GM12891 (cell line): Measurements from ENCODE around the gene JADE2.
"Not testable (repeated sequence)": the region's sequence is repeated elsewhere in the genome, so short reads cannot be mapped to it uniquely, and the experiment has no call there.

ENCODE experiments used
- POLR2A ChIP-seq: IDR thresholded peaks from 2 replicates; pipeline ENCODE4 v1.6.1; 2011; ENCODE audit warnings: low read depth, low read length, control low read depth
- POLR2AphosphoS5 ChIP-seq: IDR thresholded peaks from 2 replicates; pipeline ENCODE4 v1.6.1; 2011; ENCODE audit warnings: low read depth, low read length, control low read depth
- TAF1 ChIP-seq: IDR thresholded peaks from 2 replicates; pipeline ENCODE4 v1.6.1; 2011; ENCODE audit warnings: low read depth, low read length, control low read depth

DNA sequence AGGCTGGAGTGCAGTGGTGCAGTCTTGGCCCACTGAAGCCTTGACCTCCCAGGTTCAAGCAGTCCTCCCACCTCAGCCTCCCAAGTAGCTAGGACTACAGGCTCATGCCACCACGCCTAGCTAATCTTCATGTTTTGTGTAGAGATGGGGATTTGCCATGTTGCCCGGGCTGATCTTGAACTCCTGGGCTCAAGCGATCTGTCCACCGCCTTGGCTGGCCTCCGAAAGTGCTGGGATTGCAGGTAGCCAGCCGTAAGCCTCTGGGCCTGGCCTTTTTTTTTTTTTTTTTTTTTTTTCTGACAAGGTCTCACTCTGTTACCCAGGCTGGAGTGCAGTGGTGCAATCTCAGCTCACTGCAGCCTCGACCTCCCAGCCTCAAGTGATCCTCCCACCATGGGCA lies 27.2 kb downstream of the JADE2 start:
- not testable (repeated sequence) for TF ChIP-seq POLR2A, POLR2AphosphoS5, TAF1
